Loucy (cell line): ENCODE data around the gene ERF.

Experiments
- CTCF ChIP-seq: fragments of 200-600 bp; sonication (generic); conservative IDR thresholded peaks from 2 replicates; pipeline ENCODE4 v1.5.1; 2014; ENCODE audit warnings: mild to moderate bottlenecking, antibody characterized with exemption, low read length
- EZH2phosphoT487 ChIP-seq: fragments of 200-600 bp; IDR thresholded peaks from 2 replicates; pipeline ENCODE4 v1.6.1; 2018; ENCODE audit warnings: antibody characterized with exemption, mild to moderate bottlenecking, moderate library complexity, borderline replicate concordance

- TF ChIP-seq CTCF (no peak), EZH2phosphoT487 (no peak)
Measured at GRCh38 chr19:42247640-42248199, 7.2 kb downstream of the ERF start.
